Epithelial cell of esophagus (primary cell): ENCODE measurements around the gene CAMSAP3.

Source experiments
- DNase-seq: peaks from one replicate; pipeline ENCODE4 v3.0.0; 2010; ENCODE audit warnings: low read depth
- H3K4me3 ChIP-seq: 2 replicates; pipeline ENCODE4 v1.5.1; 2011; ENCODE audit warnings: mild to moderate bottlenecking, low read length, control low read depth
- CTCF ChIP-seq: IDR thresholded peaks from 2 replicates; pipeline ENCODE4 v1.5.1; 2011; ENCODE audit warnings: low read depth, mild to moderate bottlenecking, low read length, control low read depth, inconsistent platforms; ENCODE audit not compliant: insufficient read depth; ENCODE audit errors: missing control alignments

CAMSAP3 gene

DNA sequence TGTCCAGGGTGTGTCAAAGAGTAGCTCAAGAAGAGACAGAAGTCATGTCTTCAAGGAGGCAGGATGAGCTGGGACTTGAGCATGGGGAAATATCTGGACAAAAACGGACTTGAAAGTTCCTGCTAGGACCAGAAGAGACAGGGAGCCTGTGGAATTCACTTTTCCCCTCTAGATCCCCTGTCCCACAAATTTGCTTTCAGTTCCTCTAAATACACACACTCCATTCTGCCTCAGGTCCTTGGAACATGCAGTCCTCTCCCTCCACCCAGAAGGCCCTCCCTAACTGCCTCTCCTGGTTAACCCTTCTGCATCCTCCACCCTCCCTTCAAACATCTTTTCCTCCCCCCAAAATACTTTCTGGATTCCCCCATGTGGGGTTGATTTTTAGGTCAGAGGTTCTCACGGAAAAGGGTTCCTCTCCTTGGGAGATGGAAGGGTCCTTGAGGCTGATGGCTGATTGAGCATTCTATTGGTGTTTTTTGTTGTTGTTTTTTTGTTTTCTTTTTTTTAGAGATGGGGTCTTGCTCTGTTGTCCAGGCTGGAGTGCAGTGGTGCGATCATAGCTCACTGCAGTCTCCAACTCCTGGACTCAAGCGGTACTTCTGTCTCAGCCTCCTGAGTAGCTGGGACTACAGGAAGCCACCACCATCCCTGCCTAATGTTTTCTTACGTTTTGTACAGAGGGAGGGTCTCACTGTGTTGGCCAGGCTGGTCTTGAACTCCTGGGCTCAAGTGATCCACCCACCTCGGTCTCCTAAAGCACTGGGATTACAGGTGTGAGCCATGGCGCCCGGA is 66.3 kb downstream of the CAMSAP3 start:
- no peak for TF ChIP-seq CTCF
- no peak overlapping the region for H3K4me3 ChIP-seq
- no peak for DNase-seq

GRCh38 chr19:7662657-7663056 is 67.0 kb downstream of the CAMSAP3 start:
- H3K4me3 ChIP-seq: no peak overlapping the region
- TF ChIP-seq CTCF: no peak
- no peak for DNase-seq

- no peak for TF ChIP-seq CTCF
- no peak for DNase-seq
- H3K4me3 ChIP-seq: no peak overlapping the region
Measured at GRCh38 chr19:7663706-7664105, 68.0 kb downstream of the CAMSAP3 start.

DNA sequence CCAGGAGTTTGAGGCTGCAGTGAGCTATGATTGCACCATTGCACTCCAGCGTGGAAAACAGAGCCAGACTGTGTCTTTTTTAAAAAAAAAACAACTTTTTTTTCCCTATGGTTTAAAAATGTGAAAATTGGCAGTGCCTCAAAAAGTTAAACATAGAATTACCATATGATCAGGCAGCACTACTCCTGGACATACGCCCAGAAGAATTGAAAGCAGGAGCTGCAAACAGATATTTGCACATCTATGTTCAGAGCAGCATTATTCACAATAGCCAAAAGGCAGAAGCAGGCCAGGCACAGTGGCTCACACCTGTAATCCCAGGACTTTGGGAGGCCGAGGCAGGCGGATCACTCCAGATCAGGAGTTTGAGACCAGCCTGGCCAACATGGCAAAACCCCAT is 69.4 kb downstream of the CAMSAP3 start:
- TF ChIP-seq CTCF: no peak
- no peak for DNase-seq
- H3K4me3 ChIP-seq: no peak overlapping the region
